Breast epithelium (tissue), 3 donors: ENCODE measurements around the gene GOLGA8A.

ENCODE experiments used
- POLR2A ChIP-seq: fragments of 450-650 bp; IDR thresholded peaks from one replicate; pipeline ENCODE4 v1.6.1; 2016; ENCODE audit warnings: antibody characterized with exemption, mild to moderate bottlenecking, moderate library complexity
- POLR2AphosphoS5 ChIP-seq, 3 donors: sonication (generic); formaldehyde crosslinking; IDR thresholded peaks; one replicate each; pipeline ENCODE4 v1.6.1; 2017; ENCODE audit warnings: antibody characterized with exemption in 3 of 3
- TF ChIP-seq, protein P1 (sequence below), 3 donors: fragments of 450-650 bp; IDR thresholded peaks; one replicate each; pipeline ENCODE4 v1.5.1; 2016 to 2017; ENCODE audit warnings: antibody characterized with exemption in 3 of 3, mild to moderate bottlenecking in 3 of 3, moderate library complexity in 3 of 3

DNA sequence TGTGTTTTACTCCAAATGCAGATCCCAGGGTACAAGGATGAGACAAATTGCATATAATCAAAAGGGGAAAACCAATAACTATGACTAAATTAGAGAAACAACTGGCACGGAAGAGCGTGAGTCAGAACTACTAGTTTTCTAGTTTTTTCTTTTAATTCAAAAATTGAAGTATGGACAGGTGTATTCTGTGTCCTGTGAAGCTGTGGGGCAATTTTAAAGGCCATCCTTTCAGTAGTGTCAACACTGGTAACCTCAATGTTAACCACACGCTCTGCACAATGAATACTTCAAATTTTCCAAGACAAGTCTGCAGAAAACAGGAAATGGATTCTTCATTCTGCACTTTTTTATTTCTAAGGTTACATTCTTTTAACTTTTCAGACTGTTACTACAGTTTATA, 32.5 kb upstream of the GOLGA8A start:
- TF ChIP-seq POLR2AphosphoS5 (IDR thresholded peaks at IDR 0.05) (no peak), POLR2A (no peak)
- TF ChIP-seq, protein P1, sequence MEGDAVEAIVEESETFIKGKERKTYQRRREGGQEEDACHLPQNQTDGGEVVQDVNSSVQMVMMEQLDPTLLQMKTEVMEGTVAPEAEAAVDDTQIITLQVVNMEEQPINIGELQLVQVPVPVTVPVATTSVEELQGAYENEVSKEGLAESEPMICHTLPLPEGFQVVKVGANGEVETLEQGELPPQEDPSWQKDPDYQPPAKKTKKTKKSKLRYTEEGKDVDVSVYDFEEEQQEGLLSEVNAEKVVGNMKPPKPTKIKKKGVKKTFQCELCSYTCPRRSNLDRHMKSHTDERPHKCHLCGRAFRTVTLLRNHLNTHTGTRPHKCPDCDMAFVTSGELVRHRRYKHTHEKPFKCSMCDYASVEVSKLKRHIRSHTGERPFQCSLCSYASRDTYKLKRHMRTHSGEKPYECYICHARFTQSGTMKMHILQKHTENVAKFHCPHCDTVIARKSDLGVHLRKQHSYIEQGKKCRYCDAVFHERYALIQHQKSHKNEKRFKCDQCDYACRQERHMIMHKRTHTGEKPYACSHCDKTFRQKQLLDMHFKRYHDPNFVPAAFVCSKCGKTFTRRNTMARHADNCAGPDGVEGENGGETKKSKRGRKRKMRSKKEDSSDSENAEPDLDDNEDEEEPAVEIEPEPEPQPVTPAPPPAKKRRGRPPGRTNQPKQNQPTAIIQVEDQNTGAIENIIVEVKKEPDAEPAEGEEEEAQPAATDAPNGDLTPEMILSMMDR (IDR thresholded peaks at IDR 0.05): no peak
